DND-41 (cell line): ENCODE results near the gene NXPE1.

ENCODE experiments used
- ATAC-seq: fragments of 200-7000 bp; cut with Tn5 transposase; 3 replicates; pipeline ENCODE4 v1.9.1; 2021; ENCODE audit warnings: low read depth; ENCODE audit not compliant: insufficient read depth
- DNase-seq: peaks from one replicate; pipeline ENCODE4 v3.0.0-alpha.2; 2020
- H2AFZ ChIP-seq: 2 replicates; pipeline ENCODE4 v1.6.0; 2012; ENCODE audit warnings: low read depth, low read length
- H3K27ac ChIP-seq: 2 replicates; pipeline ENCODE4 v1.5.1; 2012; ENCODE audit warnings: low read length, inconsistent platforms
- H3K27me3 ChIP-seq: fragments of 200-600 bp; sonication (generic); 2 replicates; pipeline ENCODE4 v1.6.0; 2012; ENCODE audit warnings: low read length, mild to moderate bottlenecking, inconsistent platforms; ENCODE audit not compliant: insufficient read depth, poor library complexity
- H3K36me3 ChIP-seq: 2 replicates; pipeline ENCODE4 v1.5.1; 2012; ENCODE audit warnings: low read length, inconsistent platforms; ENCODE audit not compliant: insufficient read depth
- H3K4me1 ChIP-seq: 2 replicates; pipeline ENCODE4 v1.5.1; 2012; ENCODE audit warnings: mild to moderate bottlenecking, low read length; ENCODE audit not compliant: insufficient read depth
- H3K4me2 ChIP-seq: 2 replicates; pipeline ENCODE4 v1.6.0; 2012; ENCODE audit warnings: mild to moderate bottlenecking, moderate library complexity, low read length, inconsistent platforms; ENCODE audit not compliant: insufficient read depth
- H3K4me3 ChIP-seq, 2 experiments: fragments of 200-600 bp in 1 of 2; shearing (Covaris generic) in 1 of 2; 2 replicates each; pipeline ENCODE4 v1.5.1; 2012 to 2016; ENCODE audit warnings: inconsistent platforms in 2 of 2, low read length in 2 of 2, mild to moderate bottlenecking in 2 of 2, low read depth in 1 of 2, moderate library complexity in 1 of 2
- H3K79me2 ChIP-seq: 2 replicates; pipeline ENCODE4 v1.6.0; 2012; ENCODE audit warnings: low read length, inconsistent platforms; ENCODE audit not compliant: insufficient read depth
- H3K9ac ChIP-seq: 2 replicates; pipeline ENCODE4 v1.6.0; 2012; ENCODE audit warnings: low read depth, mild to moderate bottlenecking, inconsistent platforms, low read length, moderate library complexity
- H3K9me3 ChIP-seq: 2 replicates; pipeline ENCODE4 v1.5.1; 2012; ENCODE audit warnings: low read length, moderate library complexity, mild to moderate bottlenecking, inconsistent platforms; ENCODE audit not compliant: insufficient read depth, severe bottlenecking
- H4K20me1 ChIP-seq: 2 replicates; pipeline ENCODE4 v1.6.0; 2012; ENCODE audit warnings: low read length; ENCODE audit not compliant: insufficient read depth
- EZH2 ChIP-seq: IDR thresholded peaks from 3 replicates; pipeline ENCODE4 v1.6.1; 2012; ENCODE audit warnings: borderline replicate concordance, low read depth, mild to moderate bottlenecking, moderate library complexity, low read length, inconsistent platforms; ENCODE audit not compliant: severe bottlenecking
- TF ChIP-seq, protein P1 (sequence below): IDR thresholded peaks from 2 replicates; pipeline ENCODE4 v1.5.1; 2012; ENCODE audit warnings: borderline replicate concordance, low read length, moderate library complexity, mild to moderate bottlenecking; ENCODE audit not compliant: poor library complexity, severe bottlenecking; ENCODE audit errors: extremely low read depth

The NXPE1 gene

DNA sequence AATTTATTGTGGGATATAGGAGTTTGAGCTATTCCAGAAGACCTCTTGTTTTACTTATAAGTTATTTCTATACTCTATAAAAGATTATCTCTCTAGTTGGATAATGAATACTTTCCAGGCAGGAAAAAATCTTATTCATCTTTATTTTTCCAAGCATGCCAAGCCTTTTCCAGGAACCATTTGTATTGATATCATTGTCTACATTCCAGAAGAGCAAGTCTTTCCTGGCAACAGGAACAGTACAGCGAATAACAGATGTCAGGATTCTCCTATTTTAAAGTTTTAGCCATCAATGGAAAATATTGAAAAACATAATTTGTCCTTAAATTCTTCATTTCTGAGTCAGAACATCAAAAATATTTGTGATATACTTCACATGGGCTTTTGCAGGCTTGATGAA, 5.2 kb upstream of the NXPE1 start:
- no peak for DNase-seq
- no peaks in the 10 kb centered on the region for H3K4me1 ChIP-seq
- H3K36me3 ChIP-seq: no peaks in the 10 kb centered on the region
- H2AFZ ChIP-seq: no peak overlapping the region
- no peak overlapping the region for H3K9ac ChIP-seq
- no peak for ATAC-seq
- H3K27me3 ChIP-seq: no peaks in the 10 kb centered on the region
- no peaks in the 10 kb centered on the region for H3K79me2 ChIP-seq
- no peak overlapping the region for H3K4me3 ChIP-seq
- TF ChIP-seq, protein P1, sequence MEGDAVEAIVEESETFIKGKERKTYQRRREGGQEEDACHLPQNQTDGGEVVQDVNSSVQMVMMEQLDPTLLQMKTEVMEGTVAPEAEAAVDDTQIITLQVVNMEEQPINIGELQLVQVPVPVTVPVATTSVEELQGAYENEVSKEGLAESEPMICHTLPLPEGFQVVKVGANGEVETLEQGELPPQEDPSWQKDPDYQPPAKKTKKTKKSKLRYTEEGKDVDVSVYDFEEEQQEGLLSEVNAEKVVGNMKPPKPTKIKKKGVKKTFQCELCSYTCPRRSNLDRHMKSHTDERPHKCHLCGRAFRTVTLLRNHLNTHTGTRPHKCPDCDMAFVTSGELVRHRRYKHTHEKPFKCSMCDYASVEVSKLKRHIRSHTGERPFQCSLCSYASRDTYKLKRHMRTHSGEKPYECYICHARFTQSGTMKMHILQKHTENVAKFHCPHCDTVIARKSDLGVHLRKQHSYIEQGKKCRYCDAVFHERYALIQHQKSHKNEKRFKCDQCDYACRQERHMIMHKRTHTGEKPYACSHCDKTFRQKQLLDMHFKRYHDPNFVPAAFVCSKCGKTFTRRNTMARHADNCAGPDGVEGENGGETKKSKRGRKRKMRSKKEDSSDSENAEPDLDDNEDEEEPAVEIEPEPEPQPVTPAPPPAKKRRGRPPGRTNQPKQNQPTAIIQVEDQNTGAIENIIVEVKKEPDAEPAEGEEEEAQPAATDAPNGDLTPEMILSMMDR: no peak
- TF ChIP-seq EZH2: no peak
- H3K9me3 ChIP-seq: no peaks in the 10 kb centered on the region
- no peaks in the 10 kb centered on the region for H4K20me1 ChIP-seq
- no peak overlapping the region for H3K4me2 ChIP-seq
- no peak overlapping the region for H3K27ac ChIP-seq

DNA sequence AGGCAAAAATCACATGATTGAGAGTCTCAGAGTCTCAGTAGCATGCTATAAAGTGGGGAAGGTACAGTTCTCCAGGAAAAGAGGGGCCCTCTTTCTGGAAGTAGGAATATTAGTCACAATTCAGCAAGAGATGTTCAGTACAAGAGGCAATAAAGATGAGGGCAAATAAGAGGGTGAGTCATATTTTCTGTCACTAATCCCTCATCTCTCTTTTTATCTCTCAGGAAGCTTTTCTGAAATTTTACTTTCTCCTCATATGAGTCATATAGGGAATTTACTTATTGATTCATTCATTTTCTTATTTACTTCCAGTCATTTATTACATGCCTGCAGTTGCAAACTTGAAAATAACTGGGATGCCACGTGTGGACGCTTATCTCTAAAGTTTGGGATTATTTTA, 3.4 kb upstream of the NXPE1 start:
- no peak for ATAC-seq
- H3K4me3 ChIP-seq: no peak overlapping the region

DNA sequence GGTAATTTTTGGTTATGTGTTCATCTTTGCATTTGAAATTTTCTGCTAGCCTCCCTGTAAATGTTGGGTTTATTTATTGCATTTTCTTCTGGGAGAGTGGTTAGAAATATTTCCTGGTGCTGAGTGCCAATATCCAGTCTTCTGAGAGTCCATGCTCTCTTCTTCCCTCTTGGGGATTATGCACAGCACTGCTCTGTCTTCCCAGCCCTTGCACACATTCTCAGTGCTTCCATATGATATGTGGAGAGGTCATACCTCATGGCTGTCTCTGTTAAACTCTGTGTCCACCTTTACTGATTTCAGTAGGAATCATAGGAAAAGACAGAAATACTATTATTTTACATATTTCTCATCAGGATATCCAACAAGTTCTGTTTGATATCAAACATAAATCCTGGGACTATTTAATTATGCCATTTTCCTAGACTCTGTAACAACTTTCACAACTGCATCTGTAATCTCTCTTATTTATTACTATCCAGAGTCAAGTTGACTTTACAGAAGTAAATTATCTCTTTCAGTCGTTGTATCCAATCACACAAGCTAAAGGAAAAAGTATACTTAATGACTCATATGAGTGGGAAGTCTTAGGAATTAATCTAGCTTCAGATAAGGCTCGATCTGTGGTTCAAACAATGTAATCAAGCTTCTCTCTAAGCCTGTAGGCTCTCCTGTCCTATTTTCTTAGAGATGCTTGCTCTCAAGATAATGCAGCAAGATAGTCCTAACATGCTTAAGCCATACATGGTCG, 2.7 kb upstream of the NXPE1 start:
- H3K9ac ChIP-seq: no peak overlapping the region
- no peak overlapping the region for H3K4me2 ChIP-seq
- no peaks in the 10 kb centered on the region for H3K9me3 ChIP-seq
- no peak for TF ChIP-seq EZH2
- TF ChIP-seq, protein P1: no peak
- DNase-seq (no peak), ATAC-seq (no peak)
- H4K20me1 ChIP-seq: no peaks in the 10 kb centered on the region
- H3K36me3 ChIP-seq: no peaks in the 10 kb centered on the region
- no peak overlapping the region for H3K4me3 ChIP-seq
- H2AFZ ChIP-seq: no peak overlapping the region
- H3K4me1 ChIP-seq: no peaks in the 10 kb centered on the region
- no peak overlapping the region for H3K27ac ChIP-seq
- no peaks in the 10 kb centered on the region for H3K27me3 ChIP-seq
- H3K79me2 ChIP-seq: no peaks in the 10 kb centered on the region

More for the DNA sequence above, 3.4 kb upstream of the NXPE1 start:
- H3K4me1 ChIP-seq: no peaks in the 10 kb centered on the region
- H3K9me3 ChIP-seq: no peaks in the 10 kb centered on the region
- DNase-seq: no peak
- H4K20me1 ChIP-seq: no peaks in the 10 kb centered on the region
- no peak overlapping the region for H3K9ac ChIP-seq
- TF ChIP-seq, protein P1: no peak
- TF ChIP-seq EZH2: no peak
- H3K27ac ChIP-seq: no peak overlapping the region
- no peaks in the 10 kb centered on the region for H3K36me3 ChIP-seq
- H2AFZ ChIP-seq: no peak overlapping the region
- H3K79me2 ChIP-seq: no peaks in the 10 kb centered on the region
- H3K27me3 ChIP-seq: no peaks in the 10 kb centered on the region
- H3K4me2 ChIP-seq: no peak overlapping the region

DNA sequence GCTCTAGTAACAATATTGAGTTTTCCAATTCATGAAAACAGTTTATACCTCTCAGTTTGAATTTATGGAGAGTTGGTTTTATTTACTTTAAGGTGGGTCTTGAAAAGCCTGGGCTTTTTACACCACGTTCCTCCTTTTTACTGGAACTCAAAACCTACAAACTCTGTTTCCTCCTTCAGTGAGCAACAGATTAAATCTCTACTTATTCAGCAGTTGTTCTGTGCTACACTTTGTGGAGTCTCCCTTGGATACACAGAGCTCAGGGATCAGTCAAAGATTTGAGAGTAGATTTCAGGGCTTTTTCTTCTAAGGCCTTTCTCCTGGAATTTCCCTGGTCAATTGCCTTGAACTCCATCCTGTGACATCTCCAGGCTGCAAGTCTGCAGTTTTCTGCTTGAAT, 3.5 kb downstream of the NXPE1 start:
- Histone ChIP-seq H3K27me3 (no peaks in the 10 kb centered on the region), H3K27ac (no peak overlapping the region), H3K4me3 (no peak overlapping the region), H3K4me2 (no peak overlapping the region), H3K9ac (no peak overlapping the region), H4K20me1 (no peaks in the 10 kb centered on the region), H3K9me3 (no peaks in the 10 kb centered on the region), H2AFZ (no peak overlapping the region), H3K79me2 (no peaks in the 10 kb centered on the region), H3K36me3 (no peaks in the 10 kb centered on the region), H3K4me1 (no peaks in the 10 kb centered on the region)
- ATAC-seq: no peak
- no peak for DNase-seq
- TF ChIP-seq, protein P1: no peak
- TF ChIP-seq EZH2: no peak
